Measurements from ENCODE around the gene PLLP. TPM values are rescaled to one million over a fixed set of nuclear protein-coding genes. Genes with fewer than 3 reads are reported as not detected.

PLLP gene
- total RNA-seq, 1 donor from 2014 or later = 5.2 TPM

DNA sequence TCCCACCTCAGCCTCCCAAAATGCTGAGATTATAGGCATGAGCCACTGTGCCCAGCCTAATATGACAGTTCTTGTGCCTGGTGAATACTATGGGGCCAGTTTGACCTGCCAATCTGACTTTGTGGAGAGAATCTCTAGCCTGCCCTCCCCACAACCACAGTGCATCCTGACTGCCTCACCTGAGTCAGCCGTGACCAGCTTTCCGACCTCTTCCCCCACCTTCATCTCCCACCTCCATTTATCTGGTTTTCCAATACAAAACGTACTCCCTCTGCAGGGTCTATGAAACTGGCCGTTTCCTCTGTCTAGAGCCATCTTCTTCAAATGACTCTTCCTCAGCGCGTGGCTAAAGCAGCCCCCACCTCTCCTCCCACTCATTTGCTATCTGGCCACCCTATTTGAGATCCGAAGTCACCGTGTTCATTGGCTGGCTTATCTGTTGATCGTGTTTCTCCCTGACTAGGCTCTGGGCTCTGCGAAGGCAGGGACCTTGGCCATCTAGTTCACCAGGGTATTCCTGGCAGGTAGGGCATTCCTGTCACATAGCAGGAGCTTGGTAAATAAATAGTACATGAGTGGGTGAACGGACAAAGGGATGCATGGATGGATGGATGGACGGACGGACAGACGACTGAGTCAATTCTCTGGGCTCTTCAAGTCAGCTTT, 22.3 kb upstream of the PLLP start:
- no peak for DNase-seq

GRCh38 chr16:57305159-57305811, 20.8 kb upstream of the PLLP start:
- Histone ChIP-seq H3K36me3 (no peaks in the 10 kb centered on the region), H3K4me1 (peaks cover 32% of the 10 kb centered on the region), H3K9me3 (replicated peaks) (no peaks in the 10 kb centered on the region), H3K27ac (replicated peaks) (peak overlapping the region; percentile 85), H3K27me3 (ENCODE audit: low read depth) (peaks cover 4% of the 10 kb centered on the region), H3K4me3 (no peak overlapping the region)
- no peak for DNase-seq
- TF ChIP-seq, protein P1, sequence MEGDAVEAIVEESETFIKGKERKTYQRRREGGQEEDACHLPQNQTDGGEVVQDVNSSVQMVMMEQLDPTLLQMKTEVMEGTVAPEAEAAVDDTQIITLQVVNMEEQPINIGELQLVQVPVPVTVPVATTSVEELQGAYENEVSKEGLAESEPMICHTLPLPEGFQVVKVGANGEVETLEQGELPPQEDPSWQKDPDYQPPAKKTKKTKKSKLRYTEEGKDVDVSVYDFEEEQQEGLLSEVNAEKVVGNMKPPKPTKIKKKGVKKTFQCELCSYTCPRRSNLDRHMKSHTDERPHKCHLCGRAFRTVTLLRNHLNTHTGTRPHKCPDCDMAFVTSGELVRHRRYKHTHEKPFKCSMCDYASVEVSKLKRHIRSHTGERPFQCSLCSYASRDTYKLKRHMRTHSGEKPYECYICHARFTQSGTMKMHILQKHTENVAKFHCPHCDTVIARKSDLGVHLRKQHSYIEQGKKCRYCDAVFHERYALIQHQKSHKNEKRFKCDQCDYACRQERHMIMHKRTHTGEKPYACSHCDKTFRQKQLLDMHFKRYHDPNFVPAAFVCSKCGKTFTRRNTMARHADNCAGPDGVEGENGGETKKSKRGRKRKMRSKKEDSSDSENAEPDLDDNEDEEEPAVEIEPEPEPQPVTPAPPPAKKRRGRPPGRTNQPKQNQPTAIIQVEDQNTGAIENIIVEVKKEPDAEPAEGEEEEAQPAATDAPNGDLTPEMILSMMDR (IDR thresholded peaks at IDR 0.05; ENCODE audit: borderline replicate concordance) = no peak
- intact Hi-C loops (cut with micrococcal nuclease) = no loop called here

More for the DNA sequence above, 22.3 kb upstream of the PLLP start:
- H3K36me3 ChIP-seq = no peaks in the 10 kb centered on the region
- H3K4me3 ChIP-seq = no peak overlapping the region
- H3K27ac ChIP-seq (replicated peaks) = no peak overlapping the region
- TF ChIP-seq, protein P1 (IDR thresholded peaks at IDR 0.05; ENCODE audit: borderline replicate concordance) = no peak
- intact Hi-C loops (cut with micrococcal nuclease) = no loop called here
- peaks cover 4% of the 10 kb centered on the region for H3K27me3 ChIP-seq (ENCODE audit: low read depth)
- H3K4me1 ChIP-seq = peaks cover 23% of the 10 kb centered on the region
- H3K9me3 ChIP-seq (replicated peaks) = no peaks in the 10 kb centered on the region

DNA sequence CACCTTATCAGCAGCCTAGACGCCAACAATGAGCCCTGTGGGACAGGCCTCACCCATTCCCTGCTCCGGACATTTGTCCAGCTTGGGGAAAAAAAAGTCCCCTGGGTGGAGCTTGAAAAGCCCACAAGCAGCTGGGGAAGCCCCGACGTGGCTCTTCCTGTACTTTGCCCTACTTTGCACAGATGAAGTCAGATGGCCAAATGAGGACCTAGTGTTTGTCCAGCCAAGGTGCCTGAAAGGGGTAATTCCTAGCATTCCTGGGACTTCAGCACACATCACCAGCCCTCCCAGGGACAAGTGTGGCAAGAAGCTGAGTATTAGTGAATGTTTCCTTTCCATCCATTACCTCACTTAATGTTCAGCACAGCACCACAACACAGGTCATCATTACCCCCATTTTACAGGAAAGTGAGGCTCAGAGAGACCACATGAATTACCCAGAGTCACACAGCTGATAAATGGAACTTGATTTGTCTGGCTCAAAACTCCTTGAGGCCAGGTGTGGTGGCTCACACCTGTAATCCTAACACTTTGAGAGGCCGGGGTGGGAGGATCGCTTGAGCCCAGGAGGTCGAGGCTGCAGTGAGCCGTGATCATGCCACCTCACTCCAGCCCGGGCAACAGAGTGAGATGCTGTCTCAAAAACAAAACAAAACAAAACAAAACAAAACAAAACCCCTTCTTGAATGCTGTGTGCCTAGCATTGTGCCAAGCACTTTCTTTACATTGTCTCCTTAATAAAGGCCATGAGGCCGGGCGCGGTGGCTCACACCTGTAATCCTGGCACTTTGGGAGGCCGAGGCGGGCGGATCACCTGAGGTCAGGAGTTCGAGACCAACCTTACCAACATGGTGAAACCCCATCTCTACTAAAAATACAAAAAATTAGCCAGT, 19.9 kb upstream of the PLLP start:
- Histone ChIP-seq H3K4me3 (no peak overlapping the region), H3K27ac (replicated peaks) (peak overlapping the region; percentile 85), H3K36me3 (no peaks in the 10 kb centered on the region), H3K9me3 (replicated peaks) (no peaks in the 10 kb centered on the region), H3K27me3 (ENCODE audit: low read depth) (peaks cover 4% of the 10 kb centered on the region), H3K4me1 (peaks cover 33% of the 10 kb centered on the region)
- no peak for DNase-seq
- TF ChIP-seq, protein P1 (IDR thresholded peaks at IDR 0.05; ENCODE audit: borderline replicate concordance) = no peak
- intact Hi-C loops (cut with micrococcal nuclease) = no loop called here

GRCh38 chr16:57303910-57304168, 19.4 kb upstream of the PLLP start:
- peak overlapping the region; percentile 85 for H3K27ac ChIP-seq (replicated peaks)
- no peaks in the 10 kb centered on the region for H3K36me3 ChIP-seq
- no peak overlapping the region for H3K4me3 ChIP-seq
- intact Hi-C loops (cut with micrococcal nuclease) = no loop called here
- H3K27me3 ChIP-seq (ENCODE audit: low read depth) = peaks cover 4% of the 10 kb centered on the region
- H3K4me1 ChIP-seq = peaks cover 38% of the 10 kb centered on the region
- H3K9me3 ChIP-seq (replicated peaks) = no peaks in the 10 kb centered on the region
- no peak for DNase-seq
- TF ChIP-seq, protein P1 (IDR thresholded peaks at IDR 0.05; ENCODE audit: borderline replicate concordance) = no peak

- Histone ChIP-seq H3K4me1 (peaks cover 44% of the 10 kb centered on the region), H3K27me3 (ENCODE audit: low read depth) (peaks cover 4% of the 10 kb centered on the region), H3K36me3 (no peaks in the 10 kb centered on the region), H3K27ac (replicated peaks) (peak overlapping the region; percentile 85), H3K4me3 (no peak overlapping the region), H3K9me3 (replicated peaks) (no peaks in the 10 kb centered on the region)
- TF ChIP-seq, protein P1 (IDR thresholded peaks at IDR 0.05; ENCODE audit: borderline replicate concordance) = no peak
- intact Hi-C loops (cut with micrococcal nuclease) = no loop called here
- DNase-seq = no peak
Measured at GRCh38 chr16:57303021-57303909, 18.8 kb upstream of the PLLP start.

Measured in left ventricle myocardium inferior (tissue), 1 donor.